Esophagus squamous epithelium (tissue), 5 donors: ENCODE results near the gene CSNK2A2. TPM values are rescaled to one million over a fixed set of nuclear protein-coding genes. Genes with fewer than 3 reads are reported as not detected.

Experiments
- DNase-seq: peaks from one replicate; lab custom pipeline; 2025; lab: John Stamatoyannopoulos, UW
- H3K27ac ChIP-seq, 4 donors: fragments of 200-600 bp; sonication (generic); one replicate each; pipeline ENCODE4 v1.5.1; 2016 to 2019; ENCODE audit warnings: mild to moderate bottlenecking in 1 of 4
- H3K27me3 ChIP-seq, 4 donors: fragments of 200-600 bp; sonication (generic); 1 replicate in 3 of 4; 2 replicates in 1 of 4; pipeline versions ENCODE4 v1.5.1 to v1.6.0; 2017 to 2021; ENCODE audit warnings: antibody characterized with exemption in 1 of 4
- H3K36me3 ChIP-seq, 3 donors: fragments of 200-600 bp; sonication (generic); one replicate each; pipeline ENCODE4 v1.5.1; 2016 to 2019
- H3K4me1 ChIP-seq, 3 donors: fragments of 200-600 bp; sonication (generic); one replicate each; pipeline ENCODE4 v1.5.1; 2017 to 2019
- H3K4me3 ChIP-seq, 4 donors: fragments of 200-600 bp; sonication (generic); 1 replicate in 3 of 4; 2 replicates in 1 of 4; pipeline ENCODE4 v1.5.1; 2016 to 2019; ENCODE audit warnings: mild to moderate bottlenecking in 2 of 4, moderate library complexity in 1 of 4
- H3K9me3 ChIP-seq, 3 donors: fragments of 200-600 bp; sonication (generic); one replicate each; pipeline ENCODE4 v1.5.1; 2016 to 2019
- POLR2A ChIP-seq, 4 donors: fragments of 450-650 bp; IDR thresholded peaks; one replicate each; pipeline ENCODE4 v1.6.1; 2017; ENCODE audit warnings: antibody characterized with exemption in 4 of 4, mild to moderate bottlenecking in 4 of 4, moderate library complexity in 3 of 4
- WGBS, 2 donors: methylation state at CpG; one replicate each; pipeline ENCODE4 v1.1.5; 2018; 5-methylcytosine and 5-hydroxymethylcytosine counted together
- intact Hi-C: fragments of 100-400 bp; cut with DNase I; formaldehyde crosslinking; loops from one replicate; pipeline ENCODE4 v1.15.0; 2022
- total RNA-seq, 4 donors: library from RNA; depleted of rRNA; stranded (reverse); fragments of >200 nt; gene quantifications; one replicate each; pipeline ENCODE4 v1.1.0, GENCODE V29; 2016
- TF ChIP-seq, protein P1 (sequence below), 6 experiments: fragments of 450-650 bp in 4 of 6; fragments of 200-600 bp in 2 of 6; sonication (generic) in 2 of 6; IDR thresholded peaks; one replicate each; pipeline ENCODE4 v1.5.1; 2016 to 2019; ENCODE audit warnings: antibody characterized with exemption in 6 of 6, mild to moderate bottlenecking in 4 of 6, moderate library complexity in 4 of 6
- donor health status: DM: yes; HTN: yes; CAD: no.

The CSNK2A2 gene
- total RNA-seq, 4 donors from 2014 or later, result 22.3 to 32.8 (median 29.1) TPM

DNA sequence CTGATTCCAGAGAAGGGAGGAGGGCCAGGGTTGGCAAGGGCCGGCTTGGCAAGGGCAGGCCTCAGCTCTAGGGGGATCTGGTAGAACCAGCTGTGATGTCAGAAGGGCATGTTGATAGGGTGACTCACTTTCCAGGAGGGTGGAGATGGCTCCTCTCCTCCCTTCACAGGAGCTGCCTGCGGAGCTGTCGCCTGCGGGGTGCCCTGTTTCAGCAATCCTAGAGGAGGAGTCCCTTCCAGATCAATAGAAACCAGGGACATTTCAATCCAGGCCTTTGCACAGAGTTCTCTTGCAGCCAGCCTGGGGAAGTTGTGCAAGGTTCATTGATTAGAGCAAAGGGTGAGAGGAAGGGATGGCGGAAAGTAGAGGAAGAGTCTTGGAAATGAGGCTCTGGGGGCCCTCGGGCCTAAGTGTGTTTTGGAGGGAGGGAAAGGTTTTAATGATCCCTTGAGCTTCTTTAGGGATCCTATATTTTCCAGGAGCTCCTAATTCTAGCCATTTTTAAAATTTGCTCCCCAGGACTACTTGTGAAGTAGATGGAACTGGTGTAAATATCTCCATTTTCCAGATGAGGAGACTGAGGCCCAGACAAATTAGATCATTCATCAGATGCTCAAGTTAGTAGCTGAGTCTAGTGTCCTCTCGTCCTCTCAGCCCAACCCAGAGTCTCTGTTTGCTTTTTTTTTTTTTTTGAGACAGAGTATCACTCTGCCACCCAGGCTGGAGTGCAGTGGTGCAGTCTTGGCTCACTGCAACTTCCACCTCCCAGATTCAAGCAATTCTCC is 24.8 kb upstream of the CSNK2A2 start:
- DNase-seq, result no peak
- no peaks in the 10 kb centered on the region for H3K36me3 ChIP-seq
- no peak overlapping the region for H3K4me3 ChIP-seq
- intact Hi-C loops, result no loop called here
- no peak overlapping the region for H3K27ac ChIP-seq
- no peak for TF ChIP-seq POLR2A (IDR thresholded peaks at IDR 0.05)
- TF ChIP-seq, protein P1, sequence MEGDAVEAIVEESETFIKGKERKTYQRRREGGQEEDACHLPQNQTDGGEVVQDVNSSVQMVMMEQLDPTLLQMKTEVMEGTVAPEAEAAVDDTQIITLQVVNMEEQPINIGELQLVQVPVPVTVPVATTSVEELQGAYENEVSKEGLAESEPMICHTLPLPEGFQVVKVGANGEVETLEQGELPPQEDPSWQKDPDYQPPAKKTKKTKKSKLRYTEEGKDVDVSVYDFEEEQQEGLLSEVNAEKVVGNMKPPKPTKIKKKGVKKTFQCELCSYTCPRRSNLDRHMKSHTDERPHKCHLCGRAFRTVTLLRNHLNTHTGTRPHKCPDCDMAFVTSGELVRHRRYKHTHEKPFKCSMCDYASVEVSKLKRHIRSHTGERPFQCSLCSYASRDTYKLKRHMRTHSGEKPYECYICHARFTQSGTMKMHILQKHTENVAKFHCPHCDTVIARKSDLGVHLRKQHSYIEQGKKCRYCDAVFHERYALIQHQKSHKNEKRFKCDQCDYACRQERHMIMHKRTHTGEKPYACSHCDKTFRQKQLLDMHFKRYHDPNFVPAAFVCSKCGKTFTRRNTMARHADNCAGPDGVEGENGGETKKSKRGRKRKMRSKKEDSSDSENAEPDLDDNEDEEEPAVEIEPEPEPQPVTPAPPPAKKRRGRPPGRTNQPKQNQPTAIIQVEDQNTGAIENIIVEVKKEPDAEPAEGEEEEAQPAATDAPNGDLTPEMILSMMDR (IDR thresholded peaks at IDR 0.05), result no peak
- H3K9me3 ChIP-seq, result no peaks in the 10 kb centered on the region
- H3K4me1 ChIP-seq, result peaks cover 0 to 11% (median 0%) of the 10 kb centered on the region in 3 donors
- WGBS, 2 donors, result 55 to 67% methylated on average over 4 to 6 of the region's 7 CpGs
- no peaks in the 10 kb centered on the region for H3K27me3 ChIP-seq

DNA sequence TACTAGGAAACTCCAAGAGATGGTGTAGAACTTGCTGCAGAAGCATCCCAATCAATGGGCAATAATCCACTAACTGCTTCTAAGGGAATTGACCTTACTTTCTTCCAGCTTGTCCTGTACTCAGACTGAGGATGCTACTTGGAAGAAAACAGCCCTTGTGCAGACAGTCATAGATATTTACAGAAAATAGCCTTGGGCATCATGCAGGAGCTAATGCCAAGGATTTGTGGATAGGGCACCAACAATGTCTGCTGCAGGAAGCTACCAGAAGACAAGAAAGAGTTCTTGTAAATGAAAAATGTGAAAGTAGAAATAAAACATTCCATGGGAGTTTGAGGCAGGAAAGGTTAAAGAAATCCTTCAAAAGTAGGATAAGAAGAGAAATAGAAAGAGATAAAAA is 21.5 kb upstream of the CSNK2A2 start:
- TF ChIP-seq, protein P1 (IDR thresholded peaks at IDR 0.05), result no peak
- no peak for TF ChIP-seq POLR2A (IDR thresholded peaks at IDR 0.05)
- no peak overlapping the region for H3K27ac ChIP-seq
- DNase-seq, result no peak
- no peaks in the 10 kb centered on the region for H3K36me3 ChIP-seq
- H3K4me1 ChIP-seq, result peaks cover 0 to 11% (median 0%) of the 10 kb centered on the region in 3 donors
- H3K4me3 ChIP-seq, result no peak overlapping the region
- H3K9me3 ChIP-seq, result no peaks in the 10 kb centered on the region
- H3K27me3 ChIP-seq, result peaks cover 0 to 5% (median 0%) of the 10 kb centered on the region in 4 donors
- intact Hi-C loops, result no loop called here

DNA sequence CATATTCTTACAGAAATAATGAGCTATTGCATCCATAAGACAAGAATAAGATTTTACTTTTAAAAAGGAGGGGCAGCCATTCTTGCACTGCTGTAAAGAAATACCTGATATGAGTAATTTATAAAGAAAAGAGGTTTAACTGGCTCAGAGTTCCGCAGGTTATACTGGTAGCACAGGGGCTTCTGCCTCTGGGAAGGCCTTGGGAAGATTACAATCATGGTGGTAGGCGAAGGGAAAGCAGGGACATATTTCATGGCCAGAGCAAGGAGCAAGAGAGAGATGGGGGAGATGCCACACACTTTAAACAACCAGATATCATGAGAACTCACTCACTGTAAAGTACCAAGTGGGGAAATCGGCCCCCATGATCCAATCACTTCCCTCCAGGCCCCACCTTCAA is 20.9 kb upstream of the CSNK2A2 start:
- Histone ChIP-seq H3K27me3 (peaks cover 0 to 5% (median 0%) of the 10 kb centered on the region in 4 donors), H3K36me3 (no peaks in the 10 kb centered on the region), H3K9me3 (no peaks in the 10 kb centered on the region), H3K4me3 (no peak overlapping the region), H3K27ac (no peak overlapping the region), H3K4me1 (peaks cover 0 to 11% (median 0%) of the 10 kb centered on the region in 3 donors)
- no peak for DNase-seq
- no peak for TF ChIP-seq POLR2A (IDR thresholded peaks at IDR 0.05)
- TF ChIP-seq, protein P1 (IDR thresholded peaks at IDR 0.05), result no peak
- WGBS, 2 donors, result 31 to 55% methylated on average over 3 of the region's 3 CpGs
- intact Hi-C loops, result no loop called here

DNA sequence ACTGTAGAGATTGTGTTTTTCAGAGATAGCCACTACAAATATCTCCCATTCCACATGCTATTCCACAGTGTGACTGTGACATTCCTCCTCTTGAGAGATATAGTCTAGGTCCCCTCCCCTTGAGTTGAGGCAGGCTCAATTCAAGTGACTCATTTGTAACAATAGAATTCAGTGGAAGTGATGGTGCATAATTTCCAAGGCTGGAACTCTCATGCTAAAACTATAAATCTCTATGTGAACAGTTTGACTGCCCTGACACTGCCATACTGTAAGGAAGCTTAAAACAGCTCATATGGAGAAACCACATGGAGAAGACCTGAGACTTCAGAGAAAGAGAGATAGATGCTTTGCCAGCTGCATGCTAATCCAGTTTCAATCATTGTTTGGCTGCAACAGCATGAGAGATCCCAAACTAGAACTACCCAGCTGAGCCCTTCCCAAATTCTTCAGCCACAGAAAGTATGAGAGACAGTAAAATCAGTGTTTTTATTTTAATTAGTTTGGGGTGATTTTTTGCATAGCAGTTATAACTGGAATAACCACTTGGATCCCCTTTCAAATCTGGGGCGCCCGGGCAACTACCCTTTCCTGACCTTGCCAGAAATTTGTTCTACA is 19.5 kb upstream of the CSNK2A2 start:
- intact Hi-C loops, result no loop called here
- no peak overlapping the region for H3K27ac ChIP-seq
- peaks cover 0 to 15% (median 0%) of the 10 kb centered on the region in 4 donors for H3K27me3 ChIP-seq
- TF ChIP-seq POLR2A (IDR thresholded peaks at IDR 0.05), result no peak
- 0 to 43% methylated on average over 2 of the region's 2 CpGs for WGBS, 2 donors
- no peaks in the 10 kb centered on the region for H3K36me3 ChIP-seq
- peaks cover 0 to 5% (median 0%) of the 10 kb centered on the region in 3 donors for H3K4me1 ChIP-seq
- H3K4me3 ChIP-seq, result no peak overlapping the region
- H3K9me3 ChIP-seq, result no peaks in the 10 kb centered on the region
- no peak for DNase-seq

DNA sequence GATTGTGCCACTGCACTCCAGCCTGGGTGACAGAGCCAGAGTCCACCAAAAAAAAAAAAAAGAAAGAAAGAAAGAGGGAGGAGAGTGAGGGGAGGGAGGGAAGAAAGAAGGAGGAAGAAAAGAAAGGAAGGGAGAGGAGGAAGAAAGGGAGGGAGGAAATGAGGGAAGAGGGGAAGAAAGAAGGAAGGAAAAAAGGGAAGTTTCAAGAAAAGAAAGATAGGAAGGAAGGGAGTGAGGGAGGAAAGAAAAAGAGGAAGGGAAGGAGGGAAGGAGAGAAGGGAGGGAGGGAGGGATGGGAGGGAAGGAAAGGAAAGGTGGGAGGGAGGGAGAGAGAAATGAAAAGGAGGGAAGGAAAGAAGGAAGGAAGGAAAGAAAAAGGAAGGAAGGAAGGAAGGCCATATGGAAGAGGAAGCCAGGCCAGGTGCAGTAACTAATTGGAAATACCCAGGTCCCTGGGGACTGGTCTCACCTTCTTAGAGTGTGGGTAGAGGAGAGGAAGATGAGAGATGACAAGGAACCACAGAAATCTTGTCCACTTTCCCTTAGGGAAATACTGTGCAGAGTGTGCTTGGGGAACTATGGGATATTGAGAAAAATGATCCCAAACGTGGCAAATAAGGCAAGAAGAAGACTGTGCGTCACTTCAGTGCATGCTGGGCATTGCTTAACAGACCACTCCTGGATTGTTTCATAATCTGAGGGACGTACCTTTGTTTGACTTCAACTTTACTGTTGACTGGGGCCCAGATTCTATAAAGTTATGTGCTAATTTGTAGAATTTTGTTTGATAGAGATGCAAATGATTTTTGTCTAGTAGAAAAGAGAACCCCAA is 15.1 kb upstream of the CSNK2A2 start:
- no peaks in the 10 kb centered on the region for H3K36me3 ChIP-seq
- peaks cover 0 to 22% (median 0%) of the 10 kb centered on the region in 4 donors for H3K27me3 ChIP-seq
- H3K9me3 ChIP-seq, result no peaks in the 10 kb centered on the region
- H3K4me1 ChIP-seq, result no peaks in the 10 kb centered on the region
- no peak for DNase-seq
- no peak overlapping the region for H3K27ac ChIP-seq
- no peak overlapping the region for H3K4me3 ChIP-seq
- TF ChIP-seq, protein P1 (IDR thresholded peaks at IDR 0.05), result no peak
- no peak for TF ChIP-seq POLR2A (IDR thresholded peaks at IDR 0.05)
- WGBS, 2 donors, result 65 to 70% methylated on average over 3 of the region's 3 CpGs
- intact Hi-C loops, result no loop called here
